ENCODE data around the gene SPATA2. TPM values are rescaled to one million over a fixed set of nuclear protein-coding genes. Genes with fewer than 3 reads are reported as not detected.

SPATA2 gene
- total and polyA plus RNA-seq, 2 of the 13 experiments (the other 11 are each of a cell fraction or from before 2014, with no cell fraction given), result 3.2 to 8.7 TPM

GRCh38 chr20:49909499-49910339, 5.6 kb downstream of the SPATA2 start (continued):
- no peak for TF ChIP-seq MYPOP (CRISPR knock-in tag; IDR thresholded peaks at IDR 0.05)
- TF ChIP-seq ZNF317 (CRISPR knock-in tag; IDR thresholded peaks at IDR 0.05), result no peak
- no peak for TF ChIP-seq ZNF432 (CRISPR knock-in tag; IDR thresholded peaks at IDR 0.05; ENCODE audit: borderline replicate concordance)
- TF ChIP-seq TIGD3 (CRISPR knock-in tag; IDR thresholded peaks at IDR 0.05; ENCODE audit: borderline replicate concordance), result no peak
- no peak for TF ChIP-seq ONECUT2 (CRISPR knock-in tag; IDR thresholded peaks at IDR 0.05)
- no peak for TF ChIP-seq FOSL1 (CRISPR knock-in tag; IDR thresholded peaks at IDR 0.05; ENCODE audit: borderline replicate concordance)
- no peak for TF ChIP-seq ZSCAN29 (CRISPR knock-in tag; conservative IDR thresholded peaks at IDR 0.05)
- TF ChIP-seq ZFYVE20 (CRISPR knock-in tag; IDR thresholded peaks at IDR 0.05; ENCODE audit: borderline replicate concordance, low read depth), result no peak
- no peak for TF ChIP-seq BRD4 (CRISPR knock-in tag; IDR thresholded peaks at IDR 0.05)
- no peak for TF ChIP-seq ZSCAN22 (CRISPR knock-in tag; IDR thresholded peaks at IDR 0.05)
- TF ChIP-seq ADNP (CRISPR knock-in tag; IDR thresholded peaks at IDR 0.05), result no peak
- TF ChIP-seq EP300 (IDR thresholded peaks at IDR 0.05; ENCODE audit: low read depth in 2 of 2, low read length in 2 of 2), result no peak
- no peak for TF ChIP-seq EP300 (CRISPR knock-in tag; IDR thresholded peaks at IDR 0.05; ENCODE audit: borderline replicate concordance)
- TF ChIP-seq TOE1 (CRISPR knock-in tag; IDR thresholded peaks at IDR 0.05), result no peak
- peak; percentile 8; the same call in 1 of the 2 replicates for TF ChIP-seq NFYB (CRISPR knock-in tag; IDR thresholded peaks at IDR 0.05)

All from HepG2 (cell line).